GM18508 (cell line): ENCODE data around the gene SSRP1.

ENCODE experiments used
- ATAC-seq: cut with Tn5 transposase; IDR thresholded peaks from one replicate; pipeline ENCODE4 v1.9.1; 2021; ENCODE audit warnings: moderate number of reproducible peaks; ENCODE audit not compliant: insufficient read depth, unreplicated experiment

SSRP1 gene

GRCh38 chr11:57276971-57277675 lies 58.6 kb downstream of the SSRP1 start:
- no peak for ATAC-seq

GRCh38 chr11:57276169-57276970 lies 59.3 kb downstream of the SSRP1 start:
- ATAC-seq, result no peak
